GM12878 (cell line): ENCODE data around the gene HDAC9.

ENCODE experiments used
- CEBPB ChIP-seq, 2 experiments: fragments of 150-350 bp in 1 of 2; IDR thresholded peaks; 2 replicates each; pipeline ENCODE4 v1.6.1; 2012 to 2014; ENCODE audit warnings: low read depth in 2 of 2, low read length in 2 of 2, borderline replicate concordance in 1 of 2, inconsistent platforms in 1 of 2
- EP300 ChIP-seq, 2 experiments: fragments of 150-350 bp in 1 of 2; IDR thresholded peaks; 2 replicates each; pipeline ENCODE4 v1.6.1; 2011 to 2012; ENCODE audit warnings: low read depth in 2 of 2, low read length in 2 of 2, borderline replicate concordance in 1 of 2, improper control_type of control experiment in 1 of 2, inconsistent platforms in 1 of 2; ENCODE audit not compliant: control insufficient read depth in 1 of 2
- EZH2 ChIP-seq: IDR thresholded peaks from 2 replicates; pipeline ENCODE4 v1.6.1; 2012; ENCODE audit warnings: low read depth, mild to moderate bottlenecking, control low read depth, inconsistent platforms, low read length, borderline replicate concordance; ENCODE audit not compliant: control insufficient read depth
- FOS ChIP-seq: IDR thresholded peaks from 3 replicates; pipeline ENCODE4 v1.6.1; 2011; ENCODE audit warnings: borderline replicate concordance; ENCODE audit not compliant: insufficient read length; ENCODE audit errors: extremely low read depth
- HDAC2 ChIP-seq: fragments of 200-600 bp; sonication (generic); IDR thresholded peaks from 2 replicates; pipeline ENCODE4 v1.6.1; 2017
- JUND ChIP-seq: IDR thresholded peaks from 2 replicates; pipeline ENCODE4 v1.6.1; 2012; ENCODE audit warnings: low read depth, mild to moderate bottlenecking, low read length, improper control_type of control experiment, moderate library complexity
- MTA2 ChIP-seq: fragments of 450-650 bp; IDR thresholded peaks from 2 replicates; pipeline ENCODE4 v1.6.1; 2016; ENCODE audit warnings: low read depth, mild to moderate bottlenecking, moderate library complexity
- NFIC ChIP-seq: IDR thresholded peaks from 2 replicates; pipeline ENCODE4 v1.6.1; 2012; ENCODE audit warnings: low read depth, mild to moderate bottlenecking, inconsistent platforms, low read length, moderate library complexity
- POLR2A ChIP-seq: IDR thresholded peaks from 2 replicates; pipeline ENCODE4 v1.6.1; 2011; ENCODE audit warnings: low read depth, mild to moderate bottlenecking, low read length
- POLR2AphosphoS5 ChIP-seq: IDR thresholded peaks from 2 replicates; pipeline ENCODE4 v1.6.1; 2011; ENCODE audit warnings: mild to moderate bottlenecking, low read length, inconsistent platforms
- SMARCA5 ChIP-seq: fragments of 450-650 bp; IDR thresholded peaks from 2 replicates; pipeline ENCODE4 v1.6.1; 2017; ENCODE audit warnings: mild to moderate bottlenecking
- ZNF274 ChIP-seq: IDR thresholded peaks from one replicate; pipeline ENCODE4 v1.8.0; 2011; ENCODE audit not compliant: insufficient read length, insufficient read depth
- ZZZ3 ChIP-seq: IDR thresholded peaks from 2 replicates; pipeline ENCODE4 v1.6.1; 2011; ENCODE audit warnings: low read depth; ENCODE audit not compliant: control insufficient read depth, insufficient read length
- TF ChIP-seq, protein P1 (sequence below), 3 experiments: IDR thresholded peaks in 2 of 3; conservative IDR thresholded peaks in 1 of 3; 2 replicates each; pipeline ENCODE4 v1.5.1; 2011; ENCODE audit warnings: low read depth in 3 of 3, low read length in 3 of 3, mild to moderate bottlenecking in 3 of 3, control low read depth in 2 of 3, moderate library complexity in 2 of 3, inconsistent platforms in 1 of 3, mixed read lengths in 1 of 3; ENCODE audit not compliant: control insufficient read depth in 2 of 3, insufficient read depth in 1 of 3; ENCODE audit errors: extremely low read depth in 1 of 3

DNA sequence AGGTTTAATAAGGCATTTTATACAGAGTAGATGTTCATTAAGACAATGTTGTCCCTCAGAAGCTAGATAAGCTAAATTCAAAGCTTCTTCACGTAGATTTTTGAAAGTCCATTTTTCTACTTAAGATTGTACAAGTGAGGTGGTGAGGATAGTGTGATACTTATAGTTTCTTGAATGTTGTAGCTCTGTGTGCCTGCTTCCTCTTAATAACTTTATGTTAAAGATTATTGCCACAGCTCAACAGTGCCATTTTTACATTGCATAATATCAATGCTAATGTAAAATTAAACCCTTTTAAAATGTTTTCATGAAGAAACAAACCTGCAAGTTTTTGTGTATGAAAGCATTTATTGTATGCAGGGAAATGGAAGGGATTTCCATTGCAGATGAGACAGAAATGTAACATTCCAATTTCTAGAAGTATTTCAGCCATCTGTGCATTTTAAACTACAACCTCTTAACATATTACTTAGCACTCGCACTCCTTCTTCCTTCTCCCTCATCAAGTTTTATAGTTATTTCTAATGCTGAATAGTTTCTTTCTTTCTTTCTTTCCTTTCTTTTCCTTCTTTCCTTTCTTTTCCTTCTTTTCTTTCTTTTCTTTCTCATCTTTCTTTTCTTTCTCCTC, 409.9 kb downstream of the HDAC9 start:
- TF ChIP-seq, protein P1, sequence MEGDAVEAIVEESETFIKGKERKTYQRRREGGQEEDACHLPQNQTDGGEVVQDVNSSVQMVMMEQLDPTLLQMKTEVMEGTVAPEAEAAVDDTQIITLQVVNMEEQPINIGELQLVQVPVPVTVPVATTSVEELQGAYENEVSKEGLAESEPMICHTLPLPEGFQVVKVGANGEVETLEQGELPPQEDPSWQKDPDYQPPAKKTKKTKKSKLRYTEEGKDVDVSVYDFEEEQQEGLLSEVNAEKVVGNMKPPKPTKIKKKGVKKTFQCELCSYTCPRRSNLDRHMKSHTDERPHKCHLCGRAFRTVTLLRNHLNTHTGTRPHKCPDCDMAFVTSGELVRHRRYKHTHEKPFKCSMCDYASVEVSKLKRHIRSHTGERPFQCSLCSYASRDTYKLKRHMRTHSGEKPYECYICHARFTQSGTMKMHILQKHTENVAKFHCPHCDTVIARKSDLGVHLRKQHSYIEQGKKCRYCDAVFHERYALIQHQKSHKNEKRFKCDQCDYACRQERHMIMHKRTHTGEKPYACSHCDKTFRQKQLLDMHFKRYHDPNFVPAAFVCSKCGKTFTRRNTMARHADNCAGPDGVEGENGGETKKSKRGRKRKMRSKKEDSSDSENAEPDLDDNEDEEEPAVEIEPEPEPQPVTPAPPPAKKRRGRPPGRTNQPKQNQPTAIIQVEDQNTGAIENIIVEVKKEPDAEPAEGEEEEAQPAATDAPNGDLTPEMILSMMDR (IDR thresholded peaks at IDR 0.05 in 2 of 3, conservative IDR thresholded peaks at IDR 0.05 in 1 of 3; ENCODE audit: control insufficient read depth in 2 of 3, extremely low read depth in 1 of 3, insufficient read depth in 1 of 3, low read depth in 3 of 3, low read length in 3 of 3), result no peak
- no peak for TF ChIP-seq POLR2AphosphoS5
- TF ChIP-seq JUND, result no peak
- TF ChIP-seq POLR2A, result no peak
- no peak for TF ChIP-seq EP300 (IDR thresholded peaks at IDR 0.05; ENCODE audit: borderline replicate concordance in 1 of 2, control insufficient read depth in 1 of 2, low read depth in 2 of 2, low read length in 2 of 2)
- no peak for TF ChIP-seq CEBPB (IDR thresholded peaks at IDR 0.05; ENCODE audit: borderline replicate concordance in 1 of 2, low read depth in 2 of 2, low read length in 2 of 2)
- no peak for TF ChIP-seq NFIC
- TF ChIP-seq HDAC2, result no peak
- no peak for TF ChIP-seq MTA2
- no peak for TF ChIP-seq EZH2
- no peak for TF ChIP-seq ZNF274
- TF ChIP-seq SMARCA5, result no peak
- TF ChIP-seq FOS, result no peak
- no peak for TF ChIP-seq ZZZ3
